IMR-90 (cell line): ENCODE measurements around the gene ITPK1. TPM values are rescaled to one million over a fixed set of nuclear protein-coding genes. Genes with fewer than 3 reads are reported as not detected.

ENCODE experiments used
- ATAC-seq: fragments of 200-7000 bp; cut with Tn5 transposase; 2 replicates; pipeline ENCODE4 v1.9.1; 2020; ENCODE audit warnings: low read depth, mild to moderate bottlenecking, moderate library complexity
- BruUV-seq: library from RNA; stranded (reverse); fragments of 400-500 nt; replicated peaks from 2 replicates; lab custom pipeline; 2021; lab: Mats Ljungman, UMichigan
- CTCF ChIA-PET: fragments of 300-600 bp; formaldehyde crosslinking; extraction: SDS; loops from one replicate; lab custom pipeline; 2021; ENCODE audit warnings: antibody characterized with exemption; lab: Yijun Ruan, JAX
- POLR2A ChIA-PET: fragments of 300-600 bp; sonication (Branson Sonifier 250); formaldehyde crosslinking; loops from one replicate; lab custom pipeline; 2022; ENCODE audit warnings: antibody characterized with exemption; ENCODE audit not compliant: unreplicated experiment; lab: Charles Lee
- DNase-seq: peaks from one replicate; pipeline ENCODE4 v3.0.0; 2013
- H2AFZ ChIP-seq: replicated peaks from 2 replicates; pipeline ENCODE3; 2013; ENCODE audit warnings: low read length, mild to moderate bottlenecking; ENCODE audit not compliant: poor library complexity
- H2AK5ac ChIP-seq: 2 replicates; pipeline ENCODE4 v1.6.1; 2013; ENCODE audit warnings: low read depth, low read length, inconsistent platforms
- H2AK9ac ChIP-seq: replicated peaks from 2 replicates; pipeline ENCODE3; 2013; ENCODE audit warnings: mild to moderate bottlenecking, low read depth, low read length, moderate library complexity; ENCODE audit not compliant: poor library complexity
- H2BK120ac ChIP-seq: 2 replicates; pipeline ENCODE4 v1.6.1; 2013; ENCODE audit warnings: low read depth, low read length, inconsistent platforms
- H2BK15ac ChIP-seq: 3 replicates; pipeline ENCODE4 v1.6.1; 2013; ENCODE audit warnings: low read depth, low read length, inconsistent platforms
- H2BK20ac ChIP-seq: 2 replicates; pipeline ENCODE4 v1.6.1; 2013; ENCODE audit warnings: low read depth, mild to moderate bottlenecking, inconsistent platforms, low read length, moderate library complexity
- H2BK5ac ChIP-seq: 2 replicates; pipeline ENCODE4 v1.6.1; 2013; ENCODE audit warnings: mild to moderate bottlenecking, low read depth, low read length, inconsistent platforms; ENCODE audit not compliant: poor library complexity, severe bottlenecking
- H3K14ac ChIP-seq: replicated peaks from 2 replicates; pipeline ENCODE4 v1.6.1; 2013; ENCODE audit warnings: low read depth, low read length, inconsistent platforms
- H3K18ac ChIP-seq: 2 replicates; pipeline ENCODE4 v1.6.1; 2013; ENCODE audit warnings: low read depth, low read length, control low read depth
- H3K23ac ChIP-seq: 2 replicates; pipeline ENCODE4 v1.6.1; 2013; ENCODE audit warnings: low read depth, low read length, inconsistent platforms
- H3K27ac ChIP-seq: 2 replicates; pipeline ENCODE4 v1.5.1; 2013; ENCODE audit warnings: mild to moderate bottlenecking, control low read depth, low read length; ENCODE audit not compliant: insufficient read depth
- H3K27me3 ChIP-seq: 2 replicates; pipeline ENCODE4 v1.6.1; 2013; ENCODE audit warnings: low read length; ENCODE audit not compliant: control insufficient read depth, insufficient read depth
- H3K36me3 ChIP-seq: 2 replicates; pipeline ENCODE4 v1.6.1; 2013; ENCODE audit warnings: low read length, mixed read lengths; ENCODE audit not compliant: control insufficient read depth, insufficient read depth
- H3K4ac ChIP-seq: 2 replicates; pipeline ENCODE4 v1.6.1; 2013; ENCODE audit warnings: low read depth, low read length, inconsistent platforms
- H3K4me1 ChIP-seq: 2 replicates; pipeline ENCODE4 v1.6.1; 2013; ENCODE audit warnings: low read length, mixed read lengths; ENCODE audit not compliant: control insufficient read depth, insufficient read depth
- H3K4me2 ChIP-seq: 2 replicates; pipeline ENCODE4 v1.6.1; 2013; ENCODE audit warnings: low read depth, mild to moderate bottlenecking, control low read depth, low read length, moderate library complexity
- H3K4me3 ChIP-seq: 2 replicates; pipeline ENCODE4 v1.5.1; 2013; ENCODE audit warnings: low read depth, mild to moderate bottlenecking, control low read depth, low read length, moderate library complexity; ENCODE audit not compliant: insufficient read depth
- H3K56ac ChIP-seq: 2 replicates; pipeline ENCODE4 v1.6.1; 2013; ENCODE audit warnings: low read length, inconsistent platforms; ENCODE audit not compliant: insufficient read depth; ENCODE audit errors: extremely low read depth
- H3K79me1 ChIP-seq, 2 experiments: 2 replicates each; pipeline ENCODE4 v1.6.1; 2013; ENCODE audit warnings: low read length in 2 of 2, inconsistent platforms in 1 of 2, low read depth in 1 of 2
- H3K9ac ChIP-seq: 2 replicates; pipeline ENCODE4 v1.6.1; 2013; ENCODE audit warnings: low read depth, low read length, control low read depth
- H3K9me1 ChIP-seq: 2 replicates; pipeline ENCODE4 v1.6.1; 2013; ENCODE audit warnings: low read length, inconsistent platforms; ENCODE audit not compliant: insufficient read depth
- H3K9me3 ChIP-seq: 2 replicates; pipeline ENCODE4 v1.6.1; 2013; ENCODE audit warnings: low read length; ENCODE audit not compliant: control insufficient read depth, insufficient read depth
- H4K20me1 ChIP-seq: 2 replicates; pipeline ENCODE4 v1.6.1; 2013; ENCODE audit warnings: low read length, inconsistent platforms; ENCODE audit not compliant: insufficient read depth
- H4K5ac ChIP-seq: 2 replicates; pipeline ENCODE4 v1.6.1; 2013; ENCODE audit warnings: mild to moderate bottlenecking, low read depth, low read length, control low read depth
- H4K8ac ChIP-seq, 2 experiments: 2 replicates each; pipeline ENCODE4 v1.6.1; 2013; ENCODE audit warnings: low read depth in 2 of 2, low read length in 2 of 2, control low read depth in 1 of 2, inconsistent platforms in 1 of 2
- H4K91ac ChIP-seq: 2 replicates; pipeline ENCODE4 v1.6.1; 2013; ENCODE audit warnings: low read depth, low read length, inconsistent platforms; ENCODE audit not compliant: insufficient read depth
- BHLHE40 ChIP-seq: fragments of 150-350 bp; IDR thresholded peaks from 2 replicates; pipeline ENCODE4 v1.6.1; 2016; ENCODE audit warnings: mild to moderate bottlenecking, low read depth, low read length
- CHD1 ChIP-seq: IDR thresholded peaks from 2 replicates; pipeline ENCODE4 v1.6.1; 2012; ENCODE audit warnings: low read depth, low read length, improper control_type of control experiment
- CTCF ChIP-seq: conservative IDR thresholded peaks from 2 replicates; pipeline ENCODE4 v1.5.1; 2012; ENCODE audit warnings: mild to moderate bottlenecking, low read depth, low read length, improper control_type of control experiment
- SMC3 ChIP-seq: fragments of 150-350 bp; IDR thresholded peaks from 2 replicates; pipeline ENCODE4 v1.6.1; 2016; ENCODE audit warnings: low read depth, mild to moderate bottlenecking, antibody characterized with exemption, low read length, moderate library complexity
- WGBS, 2 experiments: methylation state at CpG; one replicate each; pipeline versions ENCODE4 v1.1.5 to v1.1.7; 2013; ENCODE audit warnings: missing lambda C conversion rate in 2 of 2; ENCODE audit not compliant: insufficient read length in 1 of 2; ENCODE audit errors: extremely low coverage in 2 of 2; 5-methylcytosine and 5-hydroxymethylcytosine counted together
- dilution Hi-C: fragments of 300-500 bp; cut with HindIII; formaldehyde crosslinking; loops from one replicate; pipeline ENCODE4 v1.14.3; 2018; ENCODE audit warnings: low sequenced_read_pairs; ENCODE audit not compliant: unreplicated experiment
- in situ Hi-C: fragments of 300-500 bp; cut with MboI; formaldehyde crosslinking; loops from 3 replicates; pipeline ENCODE4 v1.14.3; 2019; ENCODE audit warnings: low sequenced_read_pairs, inconsistent platforms, mixed read lengths
- intact Hi-C: fragments of 100-400 bp; cut with micrococcal nuclease; formaldehyde crosslinking; loops from 2 replicates; pipeline ENCODE4 v1.10.0; 2022
- polyA plus RNA-seq, 3 experiments: library from polyadenylated mRNA; depleted of rRNA; stranded (reverse); fragments of >200 nt; gene quantifications; 2 replicates each; pipeline ENCODE4 v1.2.3, GENCODE V29; 2012; ENCODE audit warnings: low replicate concordance in 1 of 3
- total RNA-seq: library from RNA; depleted of rRNA; stranded (reverse); fragments of >200 nt; gene quantifications from 2 replicates; pipeline ENCODE4 v1.2.3, GENCODE V29; 2012

Gene ITPK1
- total and polyA plus RNA-seq, 2 of the 4 experiments (the other 2 are of a cell fraction) = 21.7 to 26.9 TPM

GRCh38 chr14:92931681-92932447, 183.9 kb downstream of the ITPK1 start:
- Histone ChIP-seq H3K36me3 (no peaks in the 10 kb centered on the region), H3K4ac (no peak overlapping the region), H3K4me3 (no peak overlapping the region), H2BK20ac (no peak overlapping the region), H3K4me2 (no peak overlapping the region), H2AFZ (no peak overlapping the region), H4K91ac (no peak overlapping the region), H2AK9ac (no peak overlapping the region), H3K18ac (no peak overlapping the region), H3K23ac (no peak overlapping the region), H3K56ac (no peak overlapping the region), H3K9me1 (peaks cover under 1% of the 10 kb centered on the region; the same call in 1 of the 2 replicates), H3K27me3 (no peaks in the 10 kb centered on the region; the same call in 1 of the 2 replicates), H2BK5ac (no peak overlapping the region), H3K4me1 (no peaks in the 10 kb centered on the region), H3K14ac (no peak overlapping the region), H2BK120ac (no peak overlapping the region), H3K27ac (no peak overlapping the region), H3K9ac (no peak overlapping the region), H4K8ac (no peak overlapping the region), H4K5ac (no peak overlapping the region), H4K20me1 (no peaks in the 10 kb centered on the region), H2AK5ac (no peak overlapping the region), H3K79me1 (no peaks in the 10 kb centered on the region), H2BK15ac (no peak overlapping the region), H3K9me3 (no peaks in the 10 kb centered on the region)
- TF ChIP-seq BHLHE40 (no peak), CTCF (no peak), CHD1 (no peak), SMC3 (no peak)
- in situ Hi-C loops (no loop called here), intact Hi-C loops (no loop called here), dilution Hi-C loops (no loop called here)
- CTCF ChIA-PET = no interaction called here
- WGBS, 2 experiments = no CpG with 5 or more reads among the region's 18 CpGs
- no peak for DNase-seq
- POLR2A ChIA-PET = no interaction called here
- BruUV-seq = no TSS peak
- no peak for ATAC-seq
